RWPE1 (cell line): ENCODE measurements around the gene CASTOR1.

ENCODE experiments used
- CTCF ChIA-PET: fragments of 350-600 bp; sonication (Branson Sonifier 250); formaldehyde crosslinking; extraction: SDS; loops from one replicate; lab custom pipeline; 2021; lab: Yijun Ruan, JAX
- POLR2A ChIA-PET: fragments of 400-600 bp; formaldehyde crosslinking; extraction: SDS; loops from one replicate; lab custom pipeline; 2020; ENCODE audit warnings: antibody characterized with exemption; ENCODE audit not compliant: low non-redundant PET; lab: Yijun Ruan, JAX
- DNase-seq: peaks from one replicate; pipeline ENCODE4 v3.0.0; 2012; ENCODE audit warnings: low spot score
- H3K27ac ChIP-seq: fragments of 450-650 bp; 2 replicates; pipeline ENCODE4 v1.5.1; 2017
- TF ChIP-seq, protein P1 (sequence below): fragments of 450-650 bp; conservative IDR thresholded peaks from 2 replicates; pipeline ENCODE4 v1.5.1; 2017; ENCODE audit warnings: low read depth, mild to moderate bottlenecking

Gene CASTOR1

DNA sequence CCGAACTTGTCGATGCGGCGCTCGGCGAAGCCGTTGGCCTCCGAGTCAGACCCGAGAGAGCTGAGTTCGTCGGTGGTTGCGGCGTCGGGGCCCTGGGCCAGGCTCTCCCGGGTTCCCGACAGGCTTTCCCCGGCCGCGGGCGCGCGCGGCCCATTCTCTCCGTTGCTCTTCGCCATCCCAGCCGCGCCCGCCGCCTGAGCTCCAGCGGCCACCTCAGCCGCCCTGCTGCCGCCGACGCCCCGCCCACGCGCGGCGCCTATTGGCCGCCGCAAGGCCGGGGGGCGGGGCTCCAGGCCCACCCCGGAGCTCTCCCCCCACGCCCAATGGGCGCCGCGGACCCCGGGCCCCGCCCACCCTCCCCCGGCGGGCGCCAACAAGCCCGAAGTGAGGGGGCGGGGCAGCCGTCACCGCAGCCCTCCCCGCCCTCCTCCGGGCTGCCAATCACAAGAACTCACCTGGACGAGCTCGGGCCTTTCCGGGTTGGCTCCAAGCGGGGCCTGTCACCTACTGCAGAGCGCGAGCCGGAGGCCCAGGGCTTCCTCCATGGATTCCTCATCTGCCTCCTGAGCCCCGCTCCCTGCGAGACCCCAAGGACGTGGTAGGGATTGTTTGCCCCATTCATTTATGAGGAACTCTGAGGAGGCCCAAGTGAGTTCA lies 37.5 kb upstream of the CASTOR1 start, which contains the start of gene TBC1D10A:
Gene TBC1D10A (minus strand): TSS at position 236 of the 657 bp plus-strand sequence. CDS start 60 bp downstream, at position 176.
- peak within 1 kb of the TSS; percentile 81 for H3K27ac ChIP-seq
- TF ChIP-seq, protein P1, sequence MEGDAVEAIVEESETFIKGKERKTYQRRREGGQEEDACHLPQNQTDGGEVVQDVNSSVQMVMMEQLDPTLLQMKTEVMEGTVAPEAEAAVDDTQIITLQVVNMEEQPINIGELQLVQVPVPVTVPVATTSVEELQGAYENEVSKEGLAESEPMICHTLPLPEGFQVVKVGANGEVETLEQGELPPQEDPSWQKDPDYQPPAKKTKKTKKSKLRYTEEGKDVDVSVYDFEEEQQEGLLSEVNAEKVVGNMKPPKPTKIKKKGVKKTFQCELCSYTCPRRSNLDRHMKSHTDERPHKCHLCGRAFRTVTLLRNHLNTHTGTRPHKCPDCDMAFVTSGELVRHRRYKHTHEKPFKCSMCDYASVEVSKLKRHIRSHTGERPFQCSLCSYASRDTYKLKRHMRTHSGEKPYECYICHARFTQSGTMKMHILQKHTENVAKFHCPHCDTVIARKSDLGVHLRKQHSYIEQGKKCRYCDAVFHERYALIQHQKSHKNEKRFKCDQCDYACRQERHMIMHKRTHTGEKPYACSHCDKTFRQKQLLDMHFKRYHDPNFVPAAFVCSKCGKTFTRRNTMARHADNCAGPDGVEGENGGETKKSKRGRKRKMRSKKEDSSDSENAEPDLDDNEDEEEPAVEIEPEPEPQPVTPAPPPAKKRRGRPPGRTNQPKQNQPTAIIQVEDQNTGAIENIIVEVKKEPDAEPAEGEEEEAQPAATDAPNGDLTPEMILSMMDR = no peak
- CTCF ChIA-PET = interaction anchor here (0.5 to 1.3 kb wide), 2 partner anchors 39 to 268 kb away, joined by 3 to 4 read pairs; no protein-coding TSS in a partner anchor
- POLR2A ChIA-PET = no interaction called here
- DNase-seq = peak; percentile 97

DNA sequence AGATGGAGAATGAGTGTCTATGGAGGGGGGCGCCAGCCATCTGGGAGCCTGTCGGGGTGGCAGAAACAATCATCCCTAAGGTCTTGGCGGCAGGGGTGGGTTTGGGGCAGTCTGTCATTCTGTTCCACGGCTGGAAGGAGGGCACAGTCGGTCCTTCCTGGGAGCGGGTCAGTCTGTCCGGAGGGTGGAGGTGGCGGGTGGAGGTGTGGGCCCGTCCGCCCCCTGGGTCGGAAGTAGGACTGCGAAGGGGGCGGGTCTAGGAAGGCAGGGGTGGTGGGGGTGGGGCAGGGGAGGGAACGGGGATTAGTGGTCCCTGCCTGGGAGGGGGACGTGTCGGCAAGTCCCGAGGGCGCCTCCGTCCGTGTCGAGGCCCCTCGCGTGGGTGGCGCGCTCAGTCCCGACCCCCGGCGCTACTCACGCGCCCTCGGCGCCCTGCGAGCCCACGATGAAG lies 37.0 kb upstream of the CASTOR1 start:
- ChIA-PET CTCF (interaction anchor here (1.3 kb wide), 1 partner anchor 39 kb away, joined by 4 read pairs; no protein-coding TSS in a partner anchor), POLR2A (no interaction called here)
- TF ChIP-seq, protein P1 = no peak
- H3K27ac ChIP-seq = peak overlapping the region; percentile 81
- DNase-seq = no peak

DNA sequence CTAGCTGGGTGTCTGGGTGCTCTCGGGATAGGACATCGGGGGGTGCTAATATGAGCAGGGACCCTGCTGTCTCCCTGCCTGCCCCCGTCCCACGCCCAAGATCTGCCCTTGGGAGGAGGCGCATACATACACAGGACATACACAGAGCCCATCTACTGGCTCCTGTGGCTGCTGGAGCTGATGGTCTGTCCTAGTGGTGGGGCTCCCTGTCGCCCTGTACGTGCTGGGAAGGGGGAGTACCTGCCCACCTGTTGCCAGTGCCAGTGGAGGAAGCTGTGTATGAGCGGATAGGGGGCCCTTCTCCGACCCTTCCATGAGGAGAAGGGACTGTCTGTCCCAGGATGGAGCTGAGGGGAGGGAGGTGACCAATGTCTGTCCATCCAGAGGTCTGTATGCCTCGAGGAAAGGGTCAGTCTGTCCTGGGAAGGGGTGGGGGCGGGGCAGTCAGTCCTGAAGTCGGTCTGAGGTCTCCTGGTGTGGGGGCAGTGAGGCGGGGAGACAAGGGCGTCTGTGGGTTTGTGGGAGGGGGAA lies 36.5 kb upstream of the CASTOR1 start:
- DNase-seq = no peak
- ChIA-PET POLR2A (no interaction called here), CTCF (interaction anchor here (0.7 to 1.3 kb wide), 2 partner anchors 38 to 139 kb away, joined by 4 read pairs; no protein-coding TSS in a partner anchor)
- H3K27ac ChIP-seq = peak overlapping the region; percentile 81
- TF ChIP-seq, protein P1 = no peak

DNA sequence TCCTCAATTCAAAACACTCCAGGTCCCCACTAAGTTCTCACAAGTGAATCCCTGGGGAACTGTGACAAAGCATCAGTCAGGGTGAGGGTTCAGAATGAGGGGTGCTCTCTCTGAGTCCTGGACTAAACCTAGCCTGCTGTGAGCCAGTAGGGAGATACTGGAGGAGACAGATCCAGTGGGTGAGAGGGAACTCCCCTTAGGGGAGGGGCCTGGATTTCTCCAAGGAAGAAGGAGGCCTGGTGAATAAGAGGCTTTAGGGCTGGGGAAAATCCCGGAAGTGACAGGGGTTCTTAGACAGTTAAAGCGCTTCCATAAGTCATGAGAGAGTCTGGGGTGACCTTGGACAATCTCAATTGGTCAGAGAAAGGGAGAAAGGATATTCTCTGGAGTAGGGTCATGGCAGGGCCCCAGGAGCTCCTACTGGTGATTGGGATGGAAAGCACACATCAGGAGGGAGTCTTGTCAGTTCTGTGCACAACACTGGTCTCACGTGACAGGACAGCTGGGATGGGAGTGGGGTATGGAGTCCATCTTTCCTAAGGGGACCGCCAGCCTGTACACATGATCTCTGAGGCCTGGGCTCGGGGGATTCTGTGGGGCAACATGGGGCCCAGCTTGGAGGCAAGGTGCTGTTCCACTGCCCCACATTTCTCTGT lies 35.9 kb upstream of the CASTOR1 start:
- CTCF ChIA-PET = interaction anchor here (0.7 kb wide), 1 partner anchor 140 kb away, joined by 4 read pairs; no protein-coding TSS in a partner anchor
- TF ChIP-seq, protein P1 = no peak
- POLR2A ChIA-PET = no interaction called here
- H3K27ac ChIP-seq = peak overlapping the region; percentile 81
- DNase-seq = peak; percentile 77

DNA sequence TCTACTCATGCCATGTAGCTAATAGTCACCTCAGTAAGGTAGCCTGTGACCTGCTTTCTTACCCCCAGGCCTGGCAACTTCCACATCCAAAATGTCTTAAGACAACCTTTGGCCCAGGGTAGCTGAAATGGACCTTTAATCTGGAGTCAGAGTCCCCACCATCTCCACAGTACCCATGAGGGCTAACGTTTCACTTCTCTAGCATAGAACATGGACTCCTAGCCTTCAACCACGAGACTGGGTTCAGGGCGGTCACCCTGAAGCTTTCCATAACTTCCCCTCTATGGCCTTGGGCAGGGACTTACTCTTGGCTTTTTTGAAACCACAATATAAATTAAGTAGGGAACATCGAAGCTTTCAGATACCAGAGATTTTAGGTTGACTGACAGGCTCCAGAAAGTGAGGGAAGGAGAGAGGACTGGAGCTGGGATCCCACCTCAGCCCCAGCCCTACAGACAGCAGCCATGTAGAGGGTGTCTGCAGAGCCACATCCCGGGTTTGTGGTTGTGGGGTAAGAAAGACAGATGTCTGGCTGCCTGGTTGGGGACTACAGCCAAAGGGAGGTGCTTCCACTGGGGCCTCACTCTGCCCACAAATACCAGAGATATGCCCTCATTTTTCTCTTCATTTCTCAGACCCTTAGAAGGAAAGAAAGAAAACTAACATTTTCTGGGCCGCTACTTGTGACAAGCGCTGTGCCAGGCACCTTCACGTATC lies 34.9 kb upstream of the CASTOR1 start:
- peak overlapping the region; percentile 42; the same call in 1 of the 2 replicates for H3K27ac ChIP-seq
- CTCF ChIA-PET = interaction anchor here (0.6 kb wide), 1 partner anchor 12 kb away, joined by 5 read pairs; no protein-coding TSS in a partner anchor
- DNase-seq = no peak
- POLR2A ChIA-PET = no interaction called here
- TF ChIP-seq, protein P1 = no peak
